ENCODE results near the gene TFAP2C.

DNA sequence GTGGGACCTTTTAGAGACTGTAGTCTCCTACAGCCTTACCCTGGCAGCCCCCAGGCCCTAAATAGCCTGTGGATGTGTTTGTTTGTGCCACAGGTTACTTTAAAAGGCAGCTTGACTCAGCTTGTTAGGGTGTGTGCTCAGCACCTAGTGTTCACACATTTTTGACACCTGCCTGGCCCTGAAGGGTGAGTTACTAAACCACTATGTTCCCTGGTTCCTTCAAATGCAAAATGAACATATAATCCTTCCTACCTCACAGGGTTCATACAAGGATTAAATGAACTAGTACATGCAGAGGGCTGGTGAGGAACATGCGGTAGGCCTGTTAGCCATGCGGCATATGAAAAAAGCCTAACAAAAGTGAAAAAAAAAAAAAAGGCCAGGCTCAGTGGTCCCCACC is 14.9 kb upstream of the TFAP2C start:
- TF ChIP-seq, protein P1, sequence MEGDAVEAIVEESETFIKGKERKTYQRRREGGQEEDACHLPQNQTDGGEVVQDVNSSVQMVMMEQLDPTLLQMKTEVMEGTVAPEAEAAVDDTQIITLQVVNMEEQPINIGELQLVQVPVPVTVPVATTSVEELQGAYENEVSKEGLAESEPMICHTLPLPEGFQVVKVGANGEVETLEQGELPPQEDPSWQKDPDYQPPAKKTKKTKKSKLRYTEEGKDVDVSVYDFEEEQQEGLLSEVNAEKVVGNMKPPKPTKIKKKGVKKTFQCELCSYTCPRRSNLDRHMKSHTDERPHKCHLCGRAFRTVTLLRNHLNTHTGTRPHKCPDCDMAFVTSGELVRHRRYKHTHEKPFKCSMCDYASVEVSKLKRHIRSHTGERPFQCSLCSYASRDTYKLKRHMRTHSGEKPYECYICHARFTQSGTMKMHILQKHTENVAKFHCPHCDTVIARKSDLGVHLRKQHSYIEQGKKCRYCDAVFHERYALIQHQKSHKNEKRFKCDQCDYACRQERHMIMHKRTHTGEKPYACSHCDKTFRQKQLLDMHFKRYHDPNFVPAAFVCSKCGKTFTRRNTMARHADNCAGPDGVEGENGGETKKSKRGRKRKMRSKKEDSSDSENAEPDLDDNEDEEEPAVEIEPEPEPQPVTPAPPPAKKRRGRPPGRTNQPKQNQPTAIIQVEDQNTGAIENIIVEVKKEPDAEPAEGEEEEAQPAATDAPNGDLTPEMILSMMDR (IDR thresholded peaks at IDR 0.05): no peak
- TF ChIP-seq POLR2A (IDR thresholded peaks at IDR 0.05) (no peak), EP300 (IDR thresholded peaks at IDR 0.05) (no peak)

Measured in tibial nerve (tissue), 4 donors.